Epithelial cell of esophagus (primary cell): ENCODE results near the gene GAS2.

Experiments used
- DNase-seq: peaks from one replicate; pipeline ENCODE4 v3.0.0; 2010; ENCODE audit warnings: low read depth
- H3K4me3 ChIP-seq: 2 replicates; pipeline ENCODE4 v1.5.1; 2011; ENCODE audit warnings: mild to moderate bottlenecking, low read length, control low read depth
- CTCF ChIP-seq: IDR thresholded peaks from 2 replicates; pipeline ENCODE4 v1.5.1; 2011; ENCODE audit warnings: low read depth, mild to moderate bottlenecking, low read length, control low read depth, inconsistent platforms; ENCODE audit not compliant: insufficient read depth; ENCODE audit errors: missing control alignments

Gene GAS2

GRCh38 chr11:22688914-22689313 lies 22.5 kb downstream of the GAS2 start:
- no peak for TF ChIP-seq CTCF
- H3K4me3 ChIP-seq: no peak overlapping the region
- DNase-seq: no peak

- no peak for DNase-seq
- TF ChIP-seq CTCF: no peak
- no peak overlapping the region for H3K4me3 ChIP-seq
Measured at GRCh38 chr11:22690257-22690656, 23.8 kb downstream of the GAS2 start.

- TF ChIP-seq CTCF: no peak
- H3K4me3 ChIP-seq: no peak overlapping the region
- no peak for DNase-seq
Measured at GRCh38 chr11:22690871-22691270, 24.5 kb downstream of the GAS2 start.

GRCh38 chr11:22699388-22699787 lies 33.0 kb downstream of the GAS2 start:
- H3K4me3 ChIP-seq: no peak overlapping the region
- DNase-seq: no peak
- no peak for TF ChIP-seq CTCF

GRCh38 chr11:22702031-22702430 lies 35.6 kb downstream of the GAS2 start:
- no peak for TF ChIP-seq CTCF
- DNase-seq: no peak
- H3K4me3 ChIP-seq: no peak overlapping the region

GRCh38 chr11:22703040-22703439 lies 36.6 kb downstream of the GAS2 start:
- no peak for TF ChIP-seq CTCF
- peak; percentile 88 for DNase-seq
- H3K4me3 ChIP-seq: no peak overlapping the region

GRCh38 chr11:22703591-22703990 lies 37.2 kb downstream of the GAS2 start:
- H3K4me3 ChIP-seq: no peak overlapping the region
- peak; percentile 25 for DNase-seq
- no peak for TF ChIP-seq CTCF
